HepG2 (cell line): ENCODE measurements around the gene SPINK9. TPM values are rescaled to one million over a fixed set of nuclear protein-coding genes. Genes with fewer than 3 reads are reported as not detected.

Source experiments
- ATAC-seq: fragments of 200-7000 bp; cut with Tn5 transposase; 3 replicates; pipeline ENCODE4 v1.9.1; 2020; ENCODE audit warnings: mild to moderate bottlenecking, moderate library complexity
- BruUV-seq: library from RNA; stranded (reverse); fragments of 400-500 nt; replicated peaks from 2 replicates; lab custom pipeline; 2021; lab: Mats Ljungman, UMichigan
- CTCF ChIA-PET: fragments of 300-600 bp; formaldehyde crosslinking; extraction: SDS; loops from one replicate; lab custom pipeline; 2021; ENCODE audit warnings: low total read pairs, inconsistent platforms, low intra/inter-chr PET ratio; lab: Yijun Ruan, JAX
- POLR2A ChIA-PET: fragments of 350-600 bp; sonication (Branson Sonifier 250); formaldehyde crosslinking; loops from one replicate; lab custom pipeline; 2020; ENCODE audit warnings: antibody characterized with exemption, inconsistent platforms; lab: Yijun Ruan, JAX
- DNase-seq: peaks from one replicate; pipeline ENCODE4 v3.0.0-alpha.2; 2015; ENCODE audit warnings: low spot score
- FAIRE-seq: peaks from 3 replicates; lab custom pipeline; 2011; peaks lifted over from hg19 to GRCh38; lab: Jason Lieb, UNC
- H2AFZ ChIP-seq: one replicate; pipeline ENCODE4 v1.6.1; 2011; ENCODE audit warnings: low read length, inconsistent platforms
- H3K27ac ChIP-seq: fragments of 300-600 bp; 3 replicates; pipeline ENCODE4 v1.8.0; 2011; ENCODE audit warnings: mixed run types, mild to moderate bottlenecking, mixed read lengths, low read length, inconsistent platforms; ENCODE audit not compliant: insufficient read depth; ENCODE audit errors: extremely low read length
- H3K27me3 ChIP-seq, 2 experiments: fragments of 200-600 bp in 1 of 2; 2 replicates in 1 of 2; 3 replicates in 1 of 2; pipeline versions ENCODE4 v1.6.0 to v1.8.0; 2011; ENCODE audit warnings: low read length in 2 of 2, mild to moderate bottlenecking in 2 of 2, moderate library complexity in 2 of 2, inconsistent platforms in 1 of 2; ENCODE audit not compliant: insufficient read depth in 2 of 2, control insufficient read depth in 1 of 2
- H3K36me3 ChIP-seq, 2 experiments: fragments of 200-600 bp in 1 of 2; replicated peaks in 1 of 2; 2 replicates in 1 of 2; 3 replicates in 1 of 2; pipeline versions ENCODE4 v1.5.1 to v1.8.0; 2011; ENCODE audit warnings: low read length in 2 of 2, inconsistent platforms in 1 of 2; ENCODE audit not compliant: insufficient read depth in 2 of 2, control insufficient read depth in 1 of 2
- H3K4me1 ChIP-seq: 2 replicates; pipeline ENCODE4 v1.5.1; 2012; ENCODE audit warnings: low read length, inconsistent platforms; ENCODE audit not compliant: insufficient read depth
- H3K4me2 ChIP-seq: 2 replicates; pipeline ENCODE4 v1.6.0; 2011; ENCODE audit warnings: low read depth, low read length, inconsistent platforms
- H3K4me3 ChIP-seq, 3 experiments: fragments of 200-600 bp in 1 of 3; sonication (generic), shearing (Covaris generic) in 1 of 3; replicated peaks in 1 of 3; 2 replicates each; pipeline ENCODE4 v1.5.1; 2011 to 2016; ENCODE audit warnings: low read length in 3 of 3, inconsistent platforms in 2 of 3, low read depth in 2 of 3, mild to moderate bottlenecking in 2 of 3, control low read depth in 1 of 3, mixed read lengths in 1 of 3; ENCODE audit not compliant: insufficient read depth in 1 of 3
- H3K79me2 ChIP-seq: one replicate; pipeline ENCODE4 v1.6.1; 2011; ENCODE audit warnings: low read length, inconsistent platforms; ENCODE audit not compliant: insufficient read depth
- H3K9ac ChIP-seq: 2 replicates; pipeline ENCODE4 v1.6.0; 2011; ENCODE audit warnings: mild to moderate bottlenecking, low read depth, low read length, inconsistent platforms; ENCODE audit not compliant: insufficient read depth
- H3K9me3 ChIP-seq: 2 replicates; pipeline ENCODE4 v1.5.1; 2012; ENCODE audit warnings: mild to moderate bottlenecking, low read length
- H4K20me1 ChIP-seq: 2 replicates; pipeline ENCODE4 v1.6.0; 2011; ENCODE audit warnings: inconsistent platforms, mild to moderate bottlenecking, low read length, moderate library complexity; ENCODE audit not compliant: insufficient read depth
- ATF7-NPFF ChIP-seq: sonication (generic); formaldehyde crosslinking; IDR thresholded peaks from 2 replicates; pipeline ENCODE4 v1.8.1; 2023; ENCODE audit warnings: mild to moderate bottlenecking, low read depth, missing genetic modification reagents, moderate library complexity
- CENPBD1 ChIP-seq: sonication (generic); formaldehyde crosslinking; IDR thresholded peaks from 2 replicates; pipeline ENCODE4 v1.8.0; 2022; ENCODE audit warnings: missing genetic modification reagents, low read depth, mild to moderate bottlenecking, borderline replicate concordance
- GABPB1 ChIP-seq: IDR thresholded peaks from 2 replicates; pipeline ENCODE4 v1.6.1; 2016; ENCODE audit warnings: mild to moderate bottlenecking, missing genetic modification reagents, moderate library complexity, missing compliant biosample characterization
- KLF9 ChIP-seq: IDR thresholded peaks from 2 replicates; pipeline ENCODE4 v1.6.1; 2016; ENCODE audit warnings: low read depth
- PHF20 ChIP-seq: sonication (generic); formaldehyde crosslinking; IDR thresholded peaks from 2 replicates; pipeline ENCODE4 v1.5.0; 2020; ENCODE audit warnings: mild to moderate bottlenecking, missing genetic modification reagents
- THYN1 ChIP-seq: sonication (generic); formaldehyde crosslinking; IDR thresholded peaks from 2 replicates; pipeline ENCODE4 v1.8.1; 2023; ENCODE audit warnings: low read depth, mild to moderate bottlenecking, moderate library complexity, missing genetic modification reagents, borderline replicate concordance
- ZFP36L1 ChIP-seq: sonication (generic); formaldehyde crosslinking; IDR thresholded peaks from 2 replicates; pipeline ENCODE4 v1.8.0; 2022; ENCODE audit warnings: mild to moderate bottlenecking, missing genetic modification reagents, moderate library complexity
- ZNF207 ChIP-seq: fragments of 450-650 bp; IDR thresholded peaks from 2 replicates; pipeline ENCODE4 v1.6.1; 2016; ENCODE audit warnings: antibody characterized with exemption, borderline replicate concordance
- ZNF256 ChIP-seq: sonication (generic); formaldehyde crosslinking; conservative IDR thresholded peaks from 2 replicates; pipeline ENCODE4 v1.4.0; 2020; ENCODE audit warnings: missing genetic modification reagents
- ZNF260 ChIP-seq: sonication (generic); formaldehyde crosslinking; IDR thresholded peaks from 2 replicates; pipeline ENCODE4 v1.4.0; 2020; ENCODE audit warnings: missing genetic modification reagents, low read depth, mild to moderate bottlenecking, borderline replicate concordance
- ZNF33A ChIP-seq: sonication (generic); formaldehyde crosslinking; IDR thresholded peaks from 2 replicates; pipeline ENCODE4 v1.5.1; 2020; ENCODE audit warnings: missing genetic modification reagents, mild to moderate bottlenecking, moderate library complexity, borderline replicate concordance
- ZNF543 ChIP-seq: sonication (generic); formaldehyde crosslinking; IDR thresholded peaks from 2 replicates; pipeline ENCODE4 v1.4.0; 2020; ENCODE audit warnings: mild to moderate bottlenecking, missing genetic modification reagents
- ZNF639 ChIP-seq: conservative IDR thresholded peaks from 2 replicates; pipeline ENCODE4 v1.6.1; 2018; ENCODE audit warnings: missing genetic modification reagents
- WGBS: methylation state at CpG from one replicate; pipeline ENCODE4 v1.1.6; 2017; ENCODE audit warnings: low lambda C conversion rate; 5-methylcytosine and 5-hydroxymethylcytosine counted together
- in situ Hi-C: cut with HindIII; loops from 2 replicates; pipeline ENCODE4 v1.10.0; 2017; ENCODE audit warnings: low pct_unique_long_range_greater_than_20kb; ENCODE audit not compliant: extremely low pct_ligation_motif_present
- intact Hi-C: fragments of 100-400 bp; cut with micrococcal nuclease; formaldehyde crosslinking; loops from one replicate; pipeline ENCODE4 v1.10.0; 2022; ENCODE audit not compliant: unreplicated experiment
- polyA plus RNA-seq, 8 experiments: library from polyadenylated mRNA; depleted of rRNA in 3 of 8; stranded (reverse) in 7 of 8; unstranded in 1 of 8; fragments of >200 nt; fragmentation: Illumina TruSeq in 4 of 8; extraction: Trizol in 4 of 8; gene quantifications; 2 replicates each; pipeline versions ENCODE4 v1.2.1 to v1.2.3, GENCODE V29; 2011 to 2016; ENCODE audit warnings: low read depth in 4 of 8, missing spikeins in 1 of 8, mixed read lengths in 1 of 8; ENCODE audit not compliant: insufficient read depth in 1 of 8
- total RNA-seq, 5 experiments: library from RNA; depleted of rRNA; stranded (reverse); fragments of >200 nt; fragmentation: Illumina TruSeq; extraction: Trizol; gene quantifications; 2 replicates each; pipeline ENCODE4 v1.2.3, GENCODE V29; 2016; ENCODE audit warnings: low read depth in 1 of 5

SPINK9 gene
- total and polyA plus RNA-seq, 2 of the 13 experiments (the other 11 are each of a cell fraction or from before 2014, with no cell fraction given), result not detected

DNA sequence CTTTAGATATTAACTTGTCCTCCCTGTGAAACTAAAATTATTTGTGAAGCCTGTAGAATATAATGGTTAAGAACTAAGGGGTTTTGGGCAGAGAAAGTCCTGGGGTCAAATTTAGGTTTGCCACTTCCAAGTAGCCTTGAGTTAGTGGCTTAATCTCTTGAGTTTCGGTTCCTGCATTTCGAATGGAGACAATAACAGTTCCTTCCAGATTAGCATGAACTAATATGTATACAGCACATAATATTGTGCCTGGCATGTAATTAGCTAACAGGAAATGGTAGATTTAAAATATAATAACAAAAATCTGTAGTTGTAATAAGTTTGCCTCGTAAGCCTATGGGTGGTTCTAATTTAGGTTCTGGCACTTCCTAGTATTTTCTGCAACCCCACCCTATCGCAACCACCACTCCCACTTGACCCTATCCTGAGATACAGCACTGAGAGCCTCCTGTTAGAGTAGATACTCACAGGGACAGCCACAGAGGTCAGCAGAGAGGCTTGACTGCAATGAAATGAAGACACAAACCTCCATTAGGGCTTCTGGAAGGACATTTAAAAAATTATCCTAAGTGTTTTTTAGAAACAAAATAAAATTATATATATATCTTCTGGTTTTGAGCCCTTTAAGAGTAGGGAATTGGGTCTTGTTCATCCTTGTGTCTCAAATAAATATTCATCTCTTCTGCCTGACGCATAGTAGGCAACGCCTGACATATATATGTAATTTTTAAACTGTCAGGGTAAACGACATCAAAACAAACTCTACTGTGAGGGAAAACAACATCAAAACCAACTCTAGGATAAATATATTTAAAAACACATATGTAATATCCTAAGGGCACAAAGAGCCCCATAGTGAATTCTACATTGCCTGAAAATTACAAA lies 8.5 kb downstream of the SPINK9 start:
- no peak for TF ChIP-seq ZNF639 (CRISPR knock-in tag)
- no peak for TF ChIP-seq ZNF207
- TF ChIP-seq ZNF543 (CRISPR knock-in tag), result no peak
- TF ChIP-seq ZNF33A (CRISPR knock-in tag), result no peak
- TF ChIP-seq CENPBD1, result no peak
- no peak for TF ChIP-seq KLF9 (CRISPR knock-in tag)
- no peak for TF ChIP-seq ATF7-NPFF
- TF ChIP-seq THYN1 (CRISPR knock-in tag), result no peak
- no peak for TF ChIP-seq ZFP36L1 (CRISPR knock-in tag)
- no peak for TF ChIP-seq GABPB1 (CRISPR knock-in tag)
- TF ChIP-seq ZNF256, result no peak
- TF ChIP-seq ZNF260, result no peak
- TF ChIP-seq PHF20 (CRISPR knock-in tag), result no peak
- TF ChIP-seq, all 625 proteins: peak for 0
- no peaks in the 10 kb centered on the region for H3K9me3 ChIP-seq
- no peaks in the 10 kb centered on the region for H4K20me1 ChIP-seq
- no peak overlapping the region for H3K27ac ChIP-seq
- H3K4me2 ChIP-seq, result no peak overlapping the region
- no peaks in the 10 kb centered on the region for H3K36me3 ChIP-seq
- no peaks in the 10 kb centered on the region for H3K4me1 ChIP-seq
- no peaks in the 10 kb centered on the region for H3K27me3 ChIP-seq
- H2AFZ ChIP-seq, result no peak overlapping the region
- ChIA-PET CTCF (no interaction called here), POLR2A (no interaction called here)
- 5% methylated on average over 7 of the region's 7 CpGs for WGBS
- ATAC-seq (no peak), DNase-seq (no peak), FAIRE-seq (no peak)
- intact Hi-C loops, result no loop called here
- in situ Hi-C loops, result no loop called here
- no peak overlapping the region for H3K4me3 ChIP-seq
- no peaks in the 10 kb centered on the region for H3K79me2 ChIP-seq
- no TSS peak for BruUV-seq
- no peak overlapping the region for H3K9ac ChIP-seq
